C4-2B (cell line): ENCODE results near the gene KRTDAP.

Source experiments
- H3K27ac ChIP-seq: fragments of 450-650 bp; 2 replicates; pipeline ENCODE4 v1.5.1; 2017
- ZFX ChIP-seq: fragments of 450-650 bp; IDR thresholded peaks from 2 replicates; pipeline ENCODE4 v1.6.1; 2017
- TF ChIP-seq, protein P1 (sequence below): fragments of 450-650 bp; conservative IDR thresholded peaks from 2 replicates; pipeline ENCODE4 v1.5.1; 2017; ENCODE audit warnings: mild to moderate bottlenecking

Gene KRTDAP

GRCh38 chr19:35438527-35438926, 51.7 kb downstream of the KRTDAP start:
- no peak for TF ChIP-seq ZFX
- TF ChIP-seq, protein P1, sequence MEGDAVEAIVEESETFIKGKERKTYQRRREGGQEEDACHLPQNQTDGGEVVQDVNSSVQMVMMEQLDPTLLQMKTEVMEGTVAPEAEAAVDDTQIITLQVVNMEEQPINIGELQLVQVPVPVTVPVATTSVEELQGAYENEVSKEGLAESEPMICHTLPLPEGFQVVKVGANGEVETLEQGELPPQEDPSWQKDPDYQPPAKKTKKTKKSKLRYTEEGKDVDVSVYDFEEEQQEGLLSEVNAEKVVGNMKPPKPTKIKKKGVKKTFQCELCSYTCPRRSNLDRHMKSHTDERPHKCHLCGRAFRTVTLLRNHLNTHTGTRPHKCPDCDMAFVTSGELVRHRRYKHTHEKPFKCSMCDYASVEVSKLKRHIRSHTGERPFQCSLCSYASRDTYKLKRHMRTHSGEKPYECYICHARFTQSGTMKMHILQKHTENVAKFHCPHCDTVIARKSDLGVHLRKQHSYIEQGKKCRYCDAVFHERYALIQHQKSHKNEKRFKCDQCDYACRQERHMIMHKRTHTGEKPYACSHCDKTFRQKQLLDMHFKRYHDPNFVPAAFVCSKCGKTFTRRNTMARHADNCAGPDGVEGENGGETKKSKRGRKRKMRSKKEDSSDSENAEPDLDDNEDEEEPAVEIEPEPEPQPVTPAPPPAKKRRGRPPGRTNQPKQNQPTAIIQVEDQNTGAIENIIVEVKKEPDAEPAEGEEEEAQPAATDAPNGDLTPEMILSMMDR, result no peak
- H3K27ac ChIP-seq, result no peak overlapping the region

DNA sequence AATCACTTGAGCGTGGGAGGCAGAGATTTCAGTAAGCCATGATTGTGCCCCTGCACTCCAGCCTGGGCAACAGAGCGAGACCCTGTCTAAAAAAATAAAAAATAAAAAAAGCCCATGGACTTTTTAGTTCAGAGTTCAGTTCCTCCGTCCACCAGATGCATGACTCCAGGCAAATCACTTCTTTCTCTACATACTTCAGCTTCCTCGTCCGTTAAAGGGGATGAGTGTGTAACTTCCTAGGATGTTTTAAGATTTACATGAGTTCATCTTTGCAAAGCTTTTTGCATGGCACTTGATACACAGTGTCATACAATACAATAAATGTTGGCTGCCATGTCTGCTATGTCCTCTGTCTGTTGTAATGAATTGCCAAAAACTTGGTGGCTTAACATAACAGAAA, 52.2 kb downstream of the KRTDAP start:
- no peak overlapping the region for H3K27ac ChIP-seq
- no peak for TF ChIP-seq ZFX
- TF ChIP-seq, protein P1, result no peak

GRCh38 chr19:35437406-35437951, 52.8 kb downstream of the KRTDAP start:
- H3K27ac ChIP-seq, result peak overlapping the region; percentile 66
- TF ChIP-seq ZFX, result no peak
- TF ChIP-seq, protein P1, result no peak
